HUDEP-2 (cell line): ENCODE results near the gene SLC16A10.
"Not testable (repeated sequence)": the region's sequence is repeated elsewhere in the genome, so short reads cannot be mapped to it uniquely, and the experiment has no call there.

Experiments used
- DNase-seq, 76 experiments: peaks; one replicate each; lab custom pipeline; 2025; ENCODE audit not compliant: unreplicated experiment in 76 of 76; lab: John Stamatoyannopoulos, UW

The SLC16A10 gene

GRCh38 chr6:111129013-111129412 lies 41.7 kb downstream of the SLC16A10 start:
- DNase-seq, result no peak

- not testable (repeated sequence) for DNase-seq
Observed at GRCh38 chr6:111131018-111131417, 43.7 kb downstream of the SLC16A10 start.

GRCh38 chr6:111132669-111133068 lies 45.4 kb downstream of the SLC16A10 start:
- DNase-seq, result not testable (repeated sequence)

- not testable (repeated sequence) for DNase-seq
Observed at GRCh38 chr6:111134236-111134869, 47.0 kb downstream of the SLC16A10 start.

- not testable (repeated sequence) for DNase-seq
Observed at GRCh38 chr6:111137489-111138093, 50.3 kb downstream of the SLC16A10 start.

GRCh38 chr6:111147440-111147839 lies 60.1 kb downstream of the SLC16A10 start:
- no peak for DNase-seq

GRCh38 chr6:111148110-111148509 lies 60.8 kb downstream of the SLC16A10 start:
- DNase-seq, result no peak

- DNase-seq, result no peak
Observed at GRCh38 chr6:111150577-111150976, 63.3 kb downstream of the SLC16A10 start.

GRCh38 chr6:111154981-111155380 lies 67.7 kb downstream of the SLC16A10 start:
- no peak for DNase-seq

GRCh38 chr6:111157412-111157811 lies 70.1 kb downstream of the SLC16A10 start:
- no peak for DNase-seq

GRCh38 chr6:111159633-111160032 lies 72.3 kb downstream of the SLC16A10 start:
- no peak for DNase-seq

GRCh38 chr6:111161650-111162049 lies 74.3 kb downstream of the SLC16A10 start:
- DNase-seq, result no peak

- no peak for DNase-seq
Observed at GRCh38 chr6:111162504-111162903, 75.2 kb downstream of the SLC16A10 start.

GRCh38 chr6:111171577-111172400 lies 84.5 kb downstream of the SLC16A10 start:
- no peak for DNase-seq

GRCh38 chr6:111172563-111172962 lies 85.3 kb downstream of the SLC16A10 start:
- no peak for DNase-seq

- no peak for DNase-seq
Observed at GRCh38 chr6:111173341-111173740, 86.0 kb downstream of the SLC16A10 start.

- no peak for DNase-seq
Observed at GRCh38 chr6:111173946-111174345, 86.6 kb downstream of the SLC16A10 start.

GRCh38 chr6:111175109-111175508 lies 87.8 kb downstream of the SLC16A10 start:
- DNase-seq, result no peak

GRCh38 chr6:111176038-111176759 lies 88.9 kb downstream of the SLC16A10 start:
- no peak for DNase-seq

- DNase-seq, result no peak
Observed at GRCh38 chr6:111176760-111177099, 89.4 kb downstream of the SLC16A10 start.

- DNase-seq, result no peak
Observed at GRCh38 chr6:111177131-111177530, 89.8 kb downstream of the SLC16A10 start.
